ENCODE measurements around the gene TSC22D3. TPM values are rescaled to one million over a fixed set of nuclear protein-coding genes. Genes with fewer than 3 reads are reported as not detected.

The TSC22D3 gene
- total RNA-seq, 1 donor from 2014 or later, result 317 TPM

GRCh38 chrX:107766470-107767150, 9.0 kb downstream of the TSC22D3 start:
- H3K4me3 ChIP-seq, result no peak overlapping the region
- H3K27ac ChIP-seq, result no peak overlapping the region
- H3K9me3 ChIP-seq, result no peaks in the 10 kb centered on the region
- ATAC-seq, result peak; percentile 78
- DNase-seq, result no peak
- intact Hi-C loops (cut with DNase I), result loop anchor here (10.0 kb wide), 1 partner anchor 112 kb away; no protein-coding TSS in a partner anchor
- H3K27me3 ChIP-seq, result no peaks in the 10 kb centered on the region
- H3K4me1 ChIP-seq, result peaks cover 3% of the 10 kb centered on the region
- H3K36me3 ChIP-seq, result no peaks in the 10 kb centered on the region
- TF ChIP-seq CTCF (IDR thresholded peaks at IDR 0.05), result no peak

- DNase-seq (no peak), ATAC-seq (no peak)
- H3K36me3 ChIP-seq, result no peaks in the 10 kb centered on the region
- intact Hi-C loops (cut with DNase I), result loop anchor here (10.0 kb wide), 1 partner anchor 110 kb away; no protein-coding TSS in a partner anchor
- peaks cover 3% of the 10 kb centered on the region for H3K4me1 ChIP-seq
- H3K9me3 ChIP-seq, result no peaks in the 10 kb centered on the region
- no peaks in the 10 kb centered on the region for H3K27me3 ChIP-seq
- TF ChIP-seq CTCF (IDR thresholded peaks at IDR 0.05), result no peak
- no peak overlapping the region for H3K4me3 ChIP-seq
- H3K27ac ChIP-seq, result no peak overlapping the region
These were observed 10.6 kb downstream of the TSC22D3 start for GRCh38 chrX:107764845-107765608.

- TF ChIP-seq CTCF (IDR thresholded peaks at IDR 0.05), result no peak
- Histone ChIP-seq H3K27ac (no peak overlapping the region), H3K4me3 (no peak overlapping the region), H3K4me1 (peaks cover 1% of the 10 kb centered on the region), H3K27me3 (no peaks in the 10 kb centered on the region), H3K36me3 (no peaks in the 10 kb centered on the region), H3K9me3 (no peaks in the 10 kb centered on the region)
- DNase-seq (no peak), ATAC-seq (no peak)
- intact Hi-C loops (cut with DNase I), result loop anchor here (10.0 kb wide), 1 partner anchor 109 kb away; no protein-coding TSS in a partner anchor
These were observed 11.9 kb downstream of the TSC22D3 start for GRCh38 chrX:107763647-107764046.

- intact Hi-C loops (cut with DNase I), result loop anchor here (10.0 kb wide), 1 partner anchor 106 kb away; no protein-coding TSS in a partner anchor
- Histone ChIP-seq H3K27ac (no peak overlapping the region), H3K36me3 (no peaks in the 10 kb centered on the region), H3K4me3 (no peak overlapping the region), H3K27me3 (no peaks in the 10 kb centered on the region), H3K9me3 (no peaks in the 10 kb centered on the region), H3K4me1 (no peaks in the 10 kb centered on the region)
- no peak for DNase-seq
- no peak for ATAC-seq
- TF ChIP-seq CTCF (IDR thresholded peaks at IDR 0.05), result no peak
These were observed 15.1 kb downstream of the TSC22D3 start for GRCh38 chrX:107760304-107761077.

- intact Hi-C loops (cut with DNase I), result no loop called here
These were observed 17.3 kb downstream of the TSC22D3 start for GRCh38 chrX:107758231-107758766.

More at GRCh38 chrX:107758231-107758766, 17.3 kb downstream of the TSC22D3 start:
- H3K4me1 ChIP-seq, result no peaks in the 10 kb centered on the region
- DNase-seq (no peak), ATAC-seq (no peak)
- no peaks in the 10 kb centered on the region for H3K9me3 ChIP-seq
- H3K27ac ChIP-seq, result no peak overlapping the region
- H3K4me3 ChIP-seq, result no peak overlapping the region
- no peaks in the 10 kb centered on the region for H3K36me3 ChIP-seq
- H3K27me3 ChIP-seq, result no peaks in the 10 kb centered on the region
- no peak for TF ChIP-seq CTCF (IDR thresholded peaks at IDR 0.05)

Measured in upper lobe of right lung (tissue), 1 donor.